GM21367 (cell line): ENCODE data around the gene RELT.

ENCODE experiments used
- ATAC-seq: cut with Tn5 transposase; IDR thresholded peaks from one replicate; pipeline ENCODE4 v1.9.1; 2021; ENCODE audit not compliant: unreplicated experiment

The RELT gene, protein sequence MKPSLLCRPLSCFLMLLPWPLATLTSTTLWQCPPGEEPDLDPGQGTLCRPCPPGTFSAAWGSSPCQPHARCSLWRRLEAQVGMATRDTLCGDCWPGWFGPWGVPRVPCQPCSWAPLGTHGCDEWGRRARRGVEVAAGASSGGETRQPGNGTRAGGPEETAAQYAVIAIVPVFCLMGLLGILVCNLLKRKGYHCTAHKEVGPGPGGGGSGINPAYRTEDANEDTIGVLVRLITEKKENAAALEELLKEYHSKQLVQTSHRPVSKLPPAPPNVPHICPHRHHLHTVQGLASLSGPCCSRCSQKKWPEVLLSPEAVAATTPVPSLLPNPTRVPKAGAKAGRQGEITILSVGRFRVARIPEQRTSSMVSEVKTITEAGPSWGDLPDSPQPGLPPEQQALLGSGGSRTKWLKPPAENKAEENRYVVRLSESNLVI

DNA sequence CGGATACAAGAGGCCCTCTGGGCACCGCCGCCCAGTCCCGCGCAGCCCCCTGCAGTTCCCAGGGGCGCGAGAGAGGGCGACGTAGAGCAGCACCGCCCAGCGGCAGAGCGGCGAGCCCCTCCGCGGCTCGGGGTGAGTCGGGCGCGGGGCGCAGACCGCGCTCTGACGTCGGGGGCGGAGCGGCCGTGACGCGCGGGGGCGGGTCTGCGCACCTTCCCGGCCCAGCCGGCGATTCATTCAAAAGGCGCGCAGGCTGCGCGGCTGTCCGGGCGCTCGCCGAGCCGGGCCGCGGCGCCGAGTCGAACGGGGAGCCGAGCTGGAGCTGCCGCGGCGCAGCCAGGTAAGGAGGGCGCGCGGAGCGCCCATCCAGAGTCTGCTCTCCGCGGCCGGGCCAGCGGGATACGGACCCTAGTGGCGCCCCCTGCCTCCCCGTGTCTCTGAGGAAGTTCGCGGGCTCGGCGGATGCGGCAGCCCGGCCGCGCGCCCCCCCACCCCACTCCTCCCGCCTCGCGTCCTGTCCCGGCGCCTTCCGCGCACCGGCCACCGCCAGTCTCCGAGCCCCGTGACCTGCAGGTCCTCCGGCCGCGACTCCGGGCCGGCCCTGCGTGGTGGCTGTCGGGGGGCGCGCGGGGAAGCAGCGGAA is at the start of gene RELT:
RELT (plus strand) TSS at position 240 of the 643 bp plus-strand sequence. CDS start 12,738 bp downstream, outside the sequence.
- peak; percentile 66 for ATAC-seq

DNA sequence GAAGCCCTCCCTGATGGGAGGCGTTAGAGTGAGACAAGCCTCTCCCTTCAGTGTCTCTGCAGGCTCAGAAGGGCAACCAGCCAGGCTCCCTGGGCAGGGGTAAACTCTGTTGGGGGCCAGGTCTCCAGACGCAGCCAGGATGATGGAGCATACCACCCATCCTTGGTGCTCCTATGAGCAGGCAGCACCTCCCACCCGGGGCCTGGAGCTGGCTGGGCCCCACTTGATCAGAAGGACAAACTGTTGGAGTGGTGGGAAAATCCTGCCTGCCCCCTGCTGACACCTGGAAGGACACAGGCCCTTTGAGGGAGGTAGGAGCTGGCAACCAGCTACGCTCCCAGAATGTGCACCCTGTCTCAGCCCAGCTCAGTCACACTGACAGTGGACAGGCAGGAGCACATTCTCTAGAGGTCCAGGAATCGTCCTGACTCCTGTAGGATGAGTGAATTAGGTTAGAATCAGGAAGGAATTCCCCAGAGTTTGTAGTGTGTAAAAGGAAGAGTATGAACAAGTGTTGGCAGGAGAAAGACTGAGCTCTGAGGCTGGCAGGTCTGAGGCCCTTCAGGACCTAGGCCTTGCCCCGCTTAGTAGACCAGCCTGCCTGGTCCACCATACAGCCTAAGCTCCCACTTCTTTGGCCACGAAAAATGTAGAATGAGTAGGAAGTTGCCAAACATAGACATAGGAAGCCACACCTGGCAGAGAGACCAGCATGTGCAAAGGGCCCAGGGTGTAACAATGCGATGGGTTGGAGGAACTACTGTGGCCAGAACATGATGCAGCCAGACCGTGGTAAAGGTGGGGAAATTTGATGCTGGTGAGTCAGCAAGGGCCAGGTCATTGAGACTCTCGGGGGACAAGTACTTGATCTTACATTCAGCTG is 49.0 kb upstream of the RELT start:
- ATAC-seq: no peak

DNA sequence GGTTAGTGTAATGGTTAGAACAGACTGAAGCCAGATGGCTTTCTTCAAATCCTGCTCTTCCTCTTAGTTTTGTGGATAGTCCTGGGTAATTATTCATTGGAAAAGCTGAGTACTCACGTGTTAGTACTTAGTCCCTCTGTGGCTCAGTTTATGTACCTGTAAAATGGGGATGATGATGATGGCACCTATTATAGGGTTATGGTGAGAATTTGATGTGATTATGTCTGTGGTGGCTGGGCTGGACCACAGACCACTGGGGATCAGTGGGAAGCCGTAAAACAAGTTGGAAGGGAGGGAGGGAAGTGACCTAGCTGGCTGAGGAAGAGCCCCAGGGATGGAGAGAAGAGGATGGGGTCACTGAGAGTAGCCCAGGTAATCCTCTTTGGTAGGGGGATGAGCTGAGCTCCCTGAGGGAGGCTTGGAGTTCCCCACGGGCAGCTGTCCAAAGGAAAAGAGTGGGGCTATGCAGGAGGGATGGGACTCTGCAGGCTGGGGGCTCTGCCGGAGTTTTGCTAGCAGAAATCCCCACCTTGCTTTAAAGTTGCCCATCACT is 48.3 kb upstream of the RELT start:
- no peak for ATAC-seq

DNA sequence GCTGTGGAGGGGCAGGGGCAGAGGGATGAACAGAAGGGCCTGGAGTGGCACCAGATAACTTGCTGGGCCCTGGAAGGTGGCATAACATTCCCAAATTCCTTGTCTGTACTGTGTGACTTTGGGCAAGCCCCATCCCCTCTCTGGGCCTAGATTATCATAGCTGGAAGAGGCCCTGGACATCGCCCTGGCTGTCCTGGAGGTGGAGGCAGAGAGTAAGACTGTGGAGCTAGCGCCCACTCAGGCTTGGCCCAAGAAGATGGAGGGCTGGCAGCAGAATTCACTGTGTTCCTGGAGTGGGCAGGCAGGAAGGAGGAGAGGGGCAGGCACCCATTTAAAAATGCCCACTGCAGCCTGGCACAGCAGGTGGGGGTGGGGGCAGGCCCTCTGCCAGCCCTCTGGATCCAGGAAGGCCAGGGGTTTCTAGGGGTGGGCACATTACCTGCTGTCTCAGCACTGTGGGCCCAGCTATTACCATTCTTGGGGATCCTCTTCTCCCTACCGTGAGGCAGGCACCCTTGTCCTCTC is 45.6 kb upstream of the RELT start:
- no peak for ATAC-seq

DNA sequence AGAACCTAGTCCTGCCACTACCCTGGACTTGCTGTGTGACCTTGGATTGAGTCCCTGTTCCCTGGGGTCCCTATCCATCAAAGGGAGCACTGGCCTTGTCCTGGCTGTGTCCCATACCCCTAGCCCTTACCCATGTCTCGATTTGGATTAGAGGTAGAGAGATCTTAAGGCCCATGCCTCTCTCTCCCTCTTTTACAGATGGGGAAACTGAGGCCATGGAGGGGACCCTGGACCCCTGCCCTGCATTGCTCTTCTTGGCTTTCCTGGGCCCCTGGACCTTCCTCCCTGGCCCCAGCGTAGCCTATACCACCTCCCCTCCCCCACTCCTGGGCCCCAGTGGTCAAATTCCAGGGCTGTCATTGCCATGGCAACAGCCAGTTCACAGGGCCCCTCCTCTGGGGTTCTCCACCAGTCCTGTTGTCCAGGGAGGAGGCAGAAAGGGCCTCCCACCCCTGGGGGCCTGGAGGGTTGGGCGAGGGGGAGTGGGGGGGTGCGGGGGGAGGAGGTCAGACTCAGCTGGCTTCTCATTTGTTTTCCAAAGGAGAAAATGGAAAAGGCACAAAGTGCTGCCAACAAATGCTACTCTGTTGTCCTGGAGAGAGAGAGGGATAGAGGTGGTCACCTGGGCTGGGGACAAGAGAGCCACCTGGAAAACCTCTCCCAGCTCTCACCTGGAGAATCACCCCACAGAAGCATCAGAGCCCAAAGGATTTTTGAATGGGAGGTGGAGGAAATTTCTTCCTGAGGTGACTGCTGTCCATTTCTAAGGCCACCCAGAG is 44.9 kb upstream of the RELT start:
- ATAC-seq: no peak

DNA sequence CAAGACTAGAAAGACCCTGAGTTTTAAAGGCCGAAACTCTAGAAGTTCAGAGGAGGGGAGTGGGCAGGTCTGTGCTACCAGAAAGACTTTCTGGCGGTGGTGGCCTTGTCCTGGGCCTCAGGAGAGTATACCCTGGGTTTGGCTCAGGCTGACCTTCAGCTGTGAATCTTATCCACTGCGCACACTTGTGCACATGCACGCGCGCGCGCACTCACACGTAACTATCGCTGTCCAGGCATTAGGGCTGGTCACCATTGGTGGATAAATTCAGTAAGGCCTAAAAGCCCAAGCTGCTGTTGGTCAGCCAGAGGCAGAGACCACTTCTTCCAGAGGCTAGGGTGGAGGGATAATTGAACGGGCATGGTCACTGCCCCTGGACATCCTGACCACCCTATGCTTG is 43.0 kb upstream of the RELT start:
- no peak for ATAC-seq

DNA sequence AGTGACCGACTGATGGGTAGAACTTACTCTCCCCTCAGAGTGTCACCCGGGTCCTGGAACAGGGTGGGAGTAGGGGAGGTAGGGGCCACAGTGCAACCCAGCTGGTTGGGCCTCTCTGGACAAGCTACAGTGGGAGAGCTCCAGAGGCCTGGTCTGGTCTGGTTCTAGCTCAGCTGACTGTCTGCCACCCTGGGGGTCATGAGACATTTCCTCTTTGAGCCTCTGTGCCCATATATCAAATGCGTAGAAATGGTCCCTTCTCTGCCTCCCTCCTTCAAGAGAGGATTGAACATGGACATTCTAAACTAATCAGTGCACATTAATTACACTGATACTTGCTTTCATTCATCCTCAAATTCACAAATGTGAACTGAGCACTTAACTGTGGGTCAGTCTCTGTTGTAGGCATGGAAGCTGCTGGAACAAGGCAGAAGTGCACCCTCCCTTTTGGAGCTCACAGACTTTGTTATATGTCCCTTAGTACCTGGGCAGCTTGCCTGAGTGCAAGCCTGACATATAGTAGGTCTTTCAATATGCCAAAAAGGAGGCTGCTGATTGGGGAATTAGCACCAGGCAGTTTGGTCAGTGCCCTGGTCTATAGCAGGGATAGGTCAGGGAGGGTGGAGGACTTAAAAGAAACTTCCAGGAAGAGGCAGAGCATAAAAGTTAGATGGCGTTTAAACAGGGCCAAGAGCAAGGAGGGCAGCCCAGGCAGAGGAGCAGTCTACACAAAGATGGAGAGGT is 42.4 kb upstream of the RELT start:
- ATAC-seq: no peak

DNA sequence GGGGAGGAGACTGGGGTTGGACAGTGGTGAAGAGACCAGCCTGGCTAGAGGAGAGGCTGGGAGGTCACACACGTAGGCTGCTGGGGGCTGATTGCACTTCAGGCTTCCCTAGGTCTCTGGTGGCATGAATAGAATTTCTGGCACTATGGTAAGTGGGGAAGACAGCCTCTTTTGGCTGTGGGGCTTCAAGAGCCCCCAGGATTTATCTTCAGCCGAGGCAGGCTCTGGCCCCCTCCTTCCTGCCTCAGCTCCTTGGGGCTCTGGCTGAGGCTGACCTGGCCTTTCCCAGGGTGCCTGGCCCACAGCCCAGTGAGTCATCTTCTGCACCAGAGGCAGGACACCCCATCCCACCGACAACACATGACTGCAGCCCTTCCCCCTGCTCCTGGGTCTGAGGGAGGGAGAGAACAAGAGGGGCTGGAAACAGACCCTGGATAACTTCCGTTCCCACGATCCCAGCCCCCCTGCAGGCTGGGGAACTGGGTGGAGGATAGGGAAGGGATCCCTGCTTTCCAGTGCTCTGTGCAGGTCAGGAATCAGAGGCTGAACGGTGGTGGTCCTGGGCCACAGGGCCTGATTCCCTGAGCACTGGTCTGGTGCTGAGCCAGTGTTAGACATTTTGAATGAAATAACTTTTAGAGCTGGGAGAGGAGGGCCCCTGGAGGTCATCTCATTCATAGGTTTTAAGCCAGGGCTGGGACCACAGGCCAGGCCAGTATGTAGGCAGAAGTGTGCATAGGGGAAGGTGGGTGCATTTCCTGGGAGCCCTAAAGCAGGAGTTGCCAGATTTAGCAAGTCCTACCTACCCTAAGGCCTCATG is 41.6 kb upstream of the RELT start:
- no peak for ATAC-seq

DNA sequence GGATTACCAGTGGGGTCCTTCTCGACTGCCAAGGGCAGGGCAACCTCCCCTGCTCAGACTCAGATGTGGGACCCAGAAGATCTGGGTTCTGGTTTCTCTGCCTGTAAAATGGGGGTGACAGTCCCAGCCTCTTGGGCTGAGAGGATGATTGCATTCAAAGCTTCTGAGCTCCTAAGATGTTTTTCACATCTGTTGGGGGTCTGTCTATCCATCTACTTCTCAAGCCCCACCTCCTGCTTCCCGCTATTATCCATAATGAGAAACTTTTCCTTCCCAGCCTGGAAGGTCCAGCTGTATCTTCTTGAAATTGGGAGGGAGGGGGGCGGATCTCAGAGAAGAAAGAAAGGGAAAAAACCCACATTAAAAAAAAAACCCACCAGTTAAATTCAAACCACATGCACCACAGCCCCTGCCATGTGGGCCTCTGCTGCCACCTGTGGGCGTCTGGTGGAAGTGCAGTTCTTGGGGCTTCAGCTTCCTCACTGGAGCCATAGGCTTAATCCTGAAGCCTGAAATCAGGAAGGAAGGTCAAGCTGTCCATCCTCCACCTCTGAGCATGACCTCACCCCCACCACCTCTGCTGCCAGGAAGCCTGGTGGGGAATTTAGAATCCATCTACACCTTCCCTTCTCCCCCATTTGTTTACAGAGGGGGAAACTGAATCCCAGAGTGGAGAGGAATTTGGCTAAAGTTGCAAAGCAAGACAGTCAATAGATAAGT is 40.8 kb upstream of the RELT start:
- no peak for ATAC-seq

DNA sequence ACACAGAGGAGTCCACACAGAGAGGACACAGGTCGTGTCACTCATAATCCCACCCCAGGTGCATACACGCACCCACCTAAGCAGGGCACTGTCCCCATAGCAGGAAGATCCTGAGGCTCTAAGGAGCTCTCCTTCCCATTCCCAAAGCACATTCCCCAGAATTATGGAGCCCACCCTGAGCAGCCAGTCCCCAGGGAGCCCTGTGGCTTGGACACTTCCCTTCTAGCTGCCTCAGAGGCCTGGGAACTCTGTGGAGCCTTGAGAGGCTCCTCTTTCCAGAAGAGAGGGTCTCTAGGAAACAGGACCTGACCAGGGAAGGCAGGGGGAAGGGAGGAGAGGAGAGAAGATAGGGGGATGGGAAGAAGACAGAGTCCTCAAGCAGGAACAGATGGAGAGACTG is 38.4 kb upstream of the RELT start:
- no peak for ATAC-seq

DNA sequence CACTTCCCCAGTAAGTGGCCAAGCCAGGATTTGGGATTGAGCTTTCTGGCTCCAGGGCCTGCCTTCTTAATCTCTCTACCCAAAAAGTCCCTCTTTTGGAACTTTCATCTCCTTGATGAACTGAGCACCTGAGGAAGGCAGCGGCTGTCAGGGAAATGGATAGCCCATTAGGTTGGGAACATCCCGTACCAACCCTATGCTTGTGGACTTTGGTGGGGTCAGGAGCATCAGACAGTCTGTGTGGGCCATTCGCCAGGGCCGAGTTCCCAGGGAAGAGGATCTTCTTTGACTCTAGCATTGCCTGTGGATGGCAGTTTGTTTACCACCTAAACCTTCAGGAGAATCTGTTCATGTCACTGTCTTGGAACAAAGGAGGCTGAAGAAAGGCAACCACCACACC is 37.9 kb upstream of the RELT start:
- ATAC-seq: no peak

DNA sequence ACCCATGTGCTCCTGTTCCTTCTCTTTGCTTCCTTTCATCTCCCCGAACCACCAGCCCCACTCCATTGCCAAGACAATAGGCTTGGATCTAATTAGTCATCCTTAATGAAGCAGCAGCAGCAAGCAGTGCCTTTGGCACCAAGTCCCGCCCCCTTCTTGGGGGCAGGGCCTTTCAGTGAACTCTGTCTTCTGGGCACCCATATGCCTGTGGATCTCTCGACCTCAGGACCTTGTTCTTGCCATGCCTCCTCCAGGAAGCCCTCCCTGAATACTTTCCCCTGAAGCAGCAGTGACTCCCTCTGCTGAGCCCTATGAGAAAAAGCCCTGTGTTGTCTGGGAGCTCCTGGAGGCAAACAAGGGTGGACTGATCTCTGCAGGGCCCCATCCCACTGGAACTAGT is 36.0 kb upstream of the RELT start:
- no peak for ATAC-seq

DNA sequence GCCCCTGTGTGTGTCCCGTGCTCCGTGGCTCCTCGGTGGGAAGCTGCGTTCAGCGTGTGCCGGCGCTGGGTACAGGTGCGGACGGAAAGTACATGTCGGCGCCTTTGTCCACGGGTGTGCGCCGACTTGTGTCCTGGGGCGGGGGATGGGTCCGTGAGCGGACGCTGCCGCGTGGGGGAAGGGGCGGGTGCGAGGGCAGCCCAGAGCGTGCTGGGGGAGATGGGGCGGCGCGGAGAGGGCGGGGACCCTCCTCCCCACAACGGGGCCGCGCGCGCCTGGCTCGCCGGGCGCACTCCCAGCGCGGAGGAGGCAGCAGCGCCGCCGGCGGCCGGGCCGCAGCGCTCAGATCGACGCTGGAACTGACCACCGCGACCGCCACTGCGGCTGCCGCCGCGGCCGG is 33.6 kb upstream of the RELT start:
- ATAC-seq: no peak

DNA sequence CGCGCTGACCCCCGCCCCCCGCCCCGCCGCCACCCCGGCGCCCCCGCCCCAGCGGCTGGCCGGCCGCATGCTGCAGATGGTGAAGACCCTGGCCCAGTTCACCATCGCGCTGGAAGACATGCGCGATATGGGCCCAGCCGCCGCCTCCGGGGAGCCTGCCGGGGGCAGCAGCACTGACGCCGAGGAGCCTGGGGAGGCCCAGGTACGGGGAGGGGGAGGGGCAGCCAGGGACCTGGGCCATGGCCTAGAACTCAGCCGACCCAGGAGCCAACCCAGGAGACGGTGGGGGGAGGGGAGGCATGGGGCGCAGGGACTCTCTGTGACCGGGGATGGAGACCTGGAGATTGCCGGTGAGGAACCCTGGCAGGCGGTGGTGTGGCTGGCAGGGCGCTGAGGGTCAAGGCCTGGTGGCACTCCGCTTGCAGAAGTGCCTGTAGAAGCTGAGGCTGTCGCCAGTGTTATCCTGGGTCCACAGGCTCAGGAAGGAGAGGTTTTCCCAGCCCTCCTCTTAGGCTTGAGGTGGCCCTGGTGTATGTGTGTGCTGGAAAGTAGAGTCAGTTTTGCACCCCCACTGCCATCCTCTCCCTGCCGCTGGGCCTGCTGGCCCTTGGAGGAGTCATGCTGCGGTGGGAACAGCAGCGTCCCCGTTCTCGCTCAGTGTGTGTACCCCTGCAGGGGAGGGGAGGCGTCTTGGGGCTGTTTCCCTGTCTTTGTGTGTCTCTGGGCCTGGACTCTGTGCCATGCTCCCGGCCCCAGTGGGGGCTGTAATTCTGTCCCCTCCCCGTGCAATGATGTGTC is 32.9 kb upstream of the RELT start:
- ATAC-seq: no peak

DNA sequence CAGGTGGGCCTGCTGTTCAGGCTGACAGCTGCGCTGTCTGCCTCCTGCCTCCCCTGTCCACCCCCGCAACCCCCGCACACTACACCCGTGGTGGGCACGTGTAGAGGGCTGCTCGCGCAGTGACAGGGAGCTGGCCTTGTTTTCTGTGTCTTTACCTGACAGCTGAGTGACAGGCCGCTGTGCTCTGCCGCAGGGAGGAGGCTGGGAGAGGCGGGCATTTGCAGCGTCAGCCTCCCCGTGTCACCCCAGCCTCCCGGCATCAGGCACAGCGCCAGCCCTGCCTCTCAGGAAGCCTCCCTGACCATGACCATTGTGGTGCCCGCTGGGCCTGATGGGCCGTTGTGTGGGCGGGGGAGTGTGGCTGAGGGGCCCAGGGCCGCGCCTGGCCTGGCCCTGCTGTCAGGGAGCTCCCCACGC is 32.0 kb upstream of the RELT start:
- ATAC-seq: no peak

DNA sequence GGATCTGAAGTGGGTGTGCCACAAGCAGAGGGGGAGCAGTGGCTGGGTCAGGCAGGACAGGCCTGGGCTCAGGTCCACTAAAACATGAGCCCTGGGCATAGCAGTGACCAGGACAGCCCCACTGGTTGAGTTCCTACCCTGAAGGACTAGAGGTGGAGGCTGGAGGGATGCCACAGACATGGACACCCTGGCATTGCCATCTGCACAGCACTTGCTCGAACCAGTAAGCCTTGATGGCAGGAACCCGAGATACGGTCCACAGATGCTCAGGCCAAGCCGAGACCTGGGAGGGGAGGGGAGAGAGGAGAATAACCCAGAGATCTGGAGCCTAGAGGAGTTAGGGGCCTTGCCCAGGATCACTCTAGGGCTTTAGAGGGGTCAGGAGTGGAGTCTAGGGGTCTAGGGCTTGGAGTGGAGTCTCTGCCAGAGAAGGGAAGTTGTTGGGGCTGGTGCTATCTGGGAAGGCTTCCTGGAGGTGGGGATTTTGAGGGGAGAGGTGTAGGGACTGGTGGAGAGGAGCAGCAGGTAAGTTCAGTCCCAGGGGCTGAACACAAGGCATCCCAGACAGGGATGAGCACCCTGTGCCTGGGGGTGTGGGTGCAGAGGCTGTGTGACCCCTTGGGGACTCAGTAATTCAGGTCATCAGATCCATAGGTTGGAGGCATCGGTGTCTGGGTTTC is 30.6 kb upstream of the RELT start:
- no peak for ATAC-seq
